Stimulated activated CD4-positive, alpha-beta T cell treated with anti-CD3 and anti-CD28 coated beads, TNF-alpha, amount 100 ng/mL, for 24 hours (primary cell): ENCODE measurements around the gene NR6A1.
"Not testable (repeated sequence)": the region's sequence is repeated elsewhere in the genome, so short reads cannot be mapped to it uniquely, and the experiment has no call there.

Experiments
- DNase-seq, 3 experiments: peaks; one replicate each; pipeline ENCODE4 v3.0.0-alpha.2; 2020; ENCODE audit warnings: low read depth in 3 of 3

NR6A1 gene

GRCh38 chr9:124760719-124761118 lies 10.4 kb downstream of the NR6A1 start:
- no peak for DNase-seq

- no peak for DNase-seq
Measured at GRCh38 chr9:124759327-124759726, 11.8 kb downstream of the NR6A1 start.

GRCh38 chr9:124758691-124759090 lies 12.4 kb downstream of the NR6A1 start:
- DNase-seq = no peak

- DNase-seq = no peak
Measured at GRCh38 chr9:124758061-124758460, 13.1 kb downstream of the NR6A1 start.

GRCh38 chr9:124757616-124758015 lies 13.5 kb downstream of the NR6A1 start:
- no peak for DNase-seq

GRCh38 chr9:124756011-124756410 lies 15.1 kb downstream of the NR6A1 start:
- DNase-seq = no peak

GRCh38 chr9:124755061-124755460 lies 16.1 kb downstream of the NR6A1 start:
- no peak for DNase-seq

- no peak for DNase-seq
Measured at GRCh38 chr9:124754289-124754688, 16.8 kb downstream of the NR6A1 start.

- no peak for DNase-seq
Measured at GRCh38 chr9:124752967-124753366, 18.1 kb downstream of the NR6A1 start.

- DNase-seq = no peak
Measured at GRCh38 chr9:124749781-124750180, 21.3 kb downstream of the NR6A1 start.

GRCh38 chr9:124749284-124749683 lies 21.8 kb downstream of the NR6A1 start:
- DNase-seq = no peak

GRCh38 chr9:124747065-124747464 lies 24.0 kb downstream of the NR6A1 start:
- DNase-seq = no peak

- DNase-seq = no peak
Measured at GRCh38 chr9:124743686-124744348, 27.3 kb downstream of the NR6A1 start.

GRCh38 chr9:124742940-124743339 lies 28.2 kb downstream of the NR6A1 start:
- no peak for DNase-seq

GRCh38 chr9:124741662-124742061 lies 29.4 kb downstream of the NR6A1 start:
- DNase-seq = no peak

- no peak for DNase-seq
Measured at GRCh38 chr9:124741149-124741548, 30.0 kb downstream of the NR6A1 start.

- no peak for DNase-seq
Measured at GRCh38 chr9:124739360-124739759, 31.8 kb downstream of the NR6A1 start.

GRCh38 chr9:124738075-124738474 lies 33.0 kb downstream of the NR6A1 start:
- not testable (repeated sequence) for DNase-seq

GRCh38 chr9:124735121-124735520 lies 36.0 kb downstream of the NR6A1 start:
- no peak for DNase-seq

- not testable (repeated sequence) for DNase-seq
Measured at GRCh38 chr9:124734741-124735083, 36.4 kb downstream of the NR6A1 start.

- DNase-seq = no peak
Measured at GRCh38 chr9:124733964-124734740, 37.0 kb downstream of the NR6A1 start.

- DNase-seq = no peak
Measured at GRCh38 chr9:124730772-124731171, 40.3 kb downstream of the NR6A1 start.

- DNase-seq = no peak
Measured at GRCh38 chr9:124726886-124727285, 44.2 kb downstream of the NR6A1 start.

- no peak for DNase-seq
Measured at GRCh38 chr9:124725068-124725452, 46.1 kb downstream of the NR6A1 start.
